HG03565 (cell line): ENCODE data around the gene PRKAA1.

Experiments used
- ATAC-seq: cut with Tn5 transposase; IDR thresholded peaks from one replicate; pipeline ENCODE4 v1.9.1; 2021; ENCODE audit warnings: mild to moderate bottlenecking, moderate library complexity; ENCODE audit not compliant: unreplicated experiment

PRKAA1 gene

GRCh38 chr5:40781843-40782409, 16.2 kb downstream of the PRKAA1 start:
- ATAC-seq = no peak

- no peak for ATAC-seq
Observed at GRCh38 chr5:40780858-40781257, 17.3 kb downstream of the PRKAA1 start.

- ATAC-seq = no peak
Observed at GRCh38 chr5:40780199-40780598, 18.0 kb downstream of the PRKAA1 start.

- ATAC-seq = no peak
Observed at GRCh38 chr5:40779561-40779960, 18.6 kb downstream of the PRKAA1 start.

GRCh38 chr5:40778133-40778532, 20.0 kb downstream of the PRKAA1 start:
- no peak for ATAC-seq

GRCh38 chr5:40776658-40776977, 21.6 kb downstream of the PRKAA1 start:
- ATAC-seq = no peak

- no peak for ATAC-seq
Observed at GRCh38 chr5:40775846-40776657, 22.1 kb downstream of the PRKAA1 start.

GRCh38 chr5:40775085-40775845, 22.9 kb downstream of the PRKAA1 start:
- no peak for ATAC-seq

- no peak for ATAC-seq
Observed at GRCh38 chr5:40774623-40775022, 23.6 kb downstream of the PRKAA1 start.

GRCh38 chr5:40770764-40771163, 27.4 kb downstream of the PRKAA1 start:
- ATAC-seq = no peak

GRCh38 chr5:40762705-40763104, 35.5 kb downstream of the PRKAA1 start:
- no peak for ATAC-seq

GRCh38 chr5:40757400-40757799, 40.8 kb downstream of the PRKAA1 start:
- ATAC-seq = no peak

- ATAC-seq = peak; percentile 86
Observed at GRCh38 chr5:40755407-40756365, 42.5 kb downstream of the PRKAA1 start, which contains the start of gene TTC33. TSS of gene TTC33 (minus strand) at chr5:40755961. CDS start at chr5:40747018, 8,943 bp downstream.

GRCh38 chr5:40755093-40755406, 43.1 kb downstream of the PRKAA1 start:
- ATAC-seq = peak; percentile 74

- peak; percentile 20 for ATAC-seq
Observed at GRCh38 chr5:40754381-40755092, 43.6 kb downstream of the PRKAA1 start.

- ATAC-seq = no peak
Observed at GRCh38 chr5:40746703-40747102, 51.5 kb downstream of the PRKAA1 start.

GRCh38 chr5:40743771-40744170, 54.4 kb downstream of the PRKAA1 start:
- ATAC-seq = no peak

GRCh38 chr5:40738502-40738901, 59.7 kb downstream of the PRKAA1 start:
- ATAC-seq = no peak

GRCh38 chr5:40736103-40736875, 61.9 kb downstream of the PRKAA1 start:
- peak; percentile 75 for ATAC-seq
